HUES48 (cell line): ENCODE results near the gene TSPAN4.

ENCODE experiments used
- H3K27ac ChIP-seq: one replicate; pipeline ENCODE4 v1.7.0; 2013; ENCODE audit warnings: low read depth, low read length, inconsistent platforms
- H3K27me3 ChIP-seq: 2 replicates; pipeline ENCODE4 v1.6.1; 2013; ENCODE audit warnings: mild to moderate bottlenecking, low read length; ENCODE audit not compliant: control insufficient read depth, insufficient read depth
- H3K36me3 ChIP-seq: 2 replicates; pipeline ENCODE4 v1.6.1; 2013; ENCODE audit warnings: low read length; ENCODE audit not compliant: control insufficient read depth, insufficient read depth
- H3K4me1 ChIP-seq: 2 replicates; pipeline ENCODE4 v1.6.1; 2013; ENCODE audit warnings: mild to moderate bottlenecking, low read length; ENCODE audit not compliant: control insufficient read depth, insufficient read depth
- H3K4me3 ChIP-seq: 2 replicates; pipeline ENCODE4 v1.5.1; 2013; ENCODE audit warnings: mild to moderate bottlenecking, low read depth, low read length
- H3K9ac ChIP-seq: 2 replicates; pipeline ENCODE4 v1.6.1; 2013; ENCODE audit warnings: mild to moderate bottlenecking, low read depth, low read length, moderate library complexity
- H3K9me3 ChIP-seq: 2 replicates; pipeline ENCODE4 v1.6.1; 2013; ENCODE audit warnings: low read length; ENCODE audit not compliant: control insufficient read depth, insufficient read depth

The TSPAN4 gene

GRCh38 chr11:871472-871871, 28.8 kb downstream of the TSPAN4 start:
- no peak overlapping the region for H3K9ac ChIP-seq
- no peaks in the 10 kb centered on the region for H3K9me3 ChIP-seq
- H3K36me3 ChIP-seq, result peaks cover 18% of the 10 kb centered on the region; the same call in 1 of the 2 replicates

DNA sequence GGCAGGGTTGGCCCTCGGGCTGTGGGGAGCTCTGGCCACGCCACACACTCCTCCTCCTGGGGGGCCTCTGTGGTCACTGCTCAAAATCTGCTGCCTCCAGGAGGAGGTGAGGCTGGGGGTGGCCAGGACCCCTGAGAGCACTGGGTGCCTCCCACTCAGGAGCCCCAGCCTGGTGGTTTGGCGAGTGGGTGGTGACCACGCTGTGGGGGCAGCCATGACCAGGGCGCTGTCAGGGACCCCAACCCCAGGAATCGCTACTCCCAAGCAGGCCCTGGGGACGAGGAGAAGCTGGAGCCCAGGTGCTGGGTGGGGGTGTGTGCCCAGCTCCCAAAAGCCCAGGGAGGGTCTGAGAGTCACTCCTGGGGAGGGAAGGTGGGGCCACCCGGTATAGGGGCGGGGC, 30.1 kb downstream of the TSPAN4 start:
- no peak overlapping the region for H3K4me3 ChIP-seq
- no peak overlapping the region for H3K9ac ChIP-seq
- H3K27ac ChIP-seq, result no peak overlapping the region
- no peaks in the 10 kb centered on the region for H3K9me3 ChIP-seq
- H3K4me1 ChIP-seq, result no peaks in the 10 kb centered on the region
- peaks cover 17% of the 10 kb centered on the region; the same call in 1 of the 2 replicates for H3K36me3 ChIP-seq
- H3K27me3 ChIP-seq, result no peaks in the 10 kb centered on the region

More at GRCh38 chr11:871472-871871, 28.8 kb downstream of the TSPAN4 start:
- Histone ChIP-seq H3K4me3 (no peak overlapping the region), H3K27me3 (no peaks in the 10 kb centered on the region), H3K4me1 (no peaks in the 10 kb centered on the region), H3K27ac (no peak overlapping the region)

GRCh38 chr11:873706-874105, 31.1 kb downstream of the TSPAN4 start:
- no peak overlapping the region for H3K9ac ChIP-seq
- no peaks in the 10 kb centered on the region for H3K27me3 ChIP-seq
- no peak overlapping the region for H3K4me3 ChIP-seq
- H3K4me1 ChIP-seq, result no peaks in the 10 kb centered on the region
- peaks cover 17% of the 10 kb centered on the region; the same call in 1 of the 2 replicates for H3K36me3 ChIP-seq
- H3K27ac ChIP-seq, result no peak overlapping the region
- no peaks in the 10 kb centered on the region for H3K9me3 ChIP-seq

DNA sequence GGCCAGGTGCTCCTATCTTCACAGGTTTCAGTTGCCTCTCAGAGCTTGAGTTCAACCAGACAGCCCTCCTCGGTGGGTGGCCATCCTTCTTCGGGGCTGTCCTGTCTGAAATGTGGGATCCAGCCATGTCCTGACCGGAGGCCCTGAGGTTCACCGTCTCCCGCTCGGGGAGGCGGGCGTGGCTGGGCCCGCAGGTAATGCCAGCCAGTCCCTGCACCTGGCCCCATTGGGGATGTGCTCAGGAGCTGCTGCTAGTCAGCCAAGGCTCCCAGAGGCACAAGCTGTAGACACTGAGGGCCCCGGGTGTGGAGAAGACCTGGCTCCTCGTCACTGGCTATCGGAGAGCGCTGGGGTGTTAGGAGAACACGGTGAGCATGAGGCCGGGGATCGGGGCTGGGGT, 32.6 kb downstream of the TSPAN4 start:
- Histone ChIP-seq H3K4me3 (no peak overlapping the region), H3K4me1 (no peaks in the 10 kb centered on the region), H3K9me3 (no peaks in the 10 kb centered on the region), H3K36me3 (peaks cover 26% of the 10 kb centered on the region), H3K9ac (no peak overlapping the region), H3K27me3 (no peaks in the 10 kb centered on the region), H3K27ac (no peak overlapping the region)

DNA sequence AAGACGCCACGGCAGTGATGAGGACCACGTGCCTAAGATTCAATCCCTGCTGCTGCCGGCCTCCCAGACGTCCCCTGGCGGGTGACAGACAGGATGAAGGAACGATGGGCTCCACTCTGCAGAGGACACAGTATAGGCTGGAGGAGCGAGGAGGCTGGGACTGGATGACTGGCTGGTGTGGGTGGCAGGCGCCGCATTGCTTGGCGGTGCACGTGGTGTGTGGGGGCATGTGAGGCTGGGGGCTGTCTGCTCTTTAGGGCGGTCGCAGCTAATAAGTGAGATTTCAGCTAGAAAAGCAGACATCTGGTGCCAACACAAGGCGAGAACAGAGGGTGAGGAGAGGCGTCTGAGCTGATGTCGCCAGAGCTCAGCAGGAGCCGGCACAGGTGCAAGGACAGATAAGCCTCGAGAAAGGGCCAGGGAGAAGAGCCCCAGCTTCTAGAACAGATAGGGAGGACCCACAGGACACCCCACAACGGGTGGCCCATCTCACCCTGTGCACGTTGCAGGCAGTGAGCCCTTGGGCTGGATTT, 33.2 kb downstream of the TSPAN4 start:
- peaks cover 32% of the 10 kb centered on the region for H3K36me3 ChIP-seq
- no peaks in the 10 kb centered on the region for H3K4me1 ChIP-seq
- no peak overlapping the region for H3K4me3 ChIP-seq
- H3K9me3 ChIP-seq, result no peaks in the 10 kb centered on the region
- H3K9ac ChIP-seq, result no peak overlapping the region
- no peak overlapping the region for H3K27ac ChIP-seq
- no peaks in the 10 kb centered on the region for H3K27me3 ChIP-seq

- Histone ChIP-seq H3K4me1 (no peaks in the 10 kb centered on the region), H3K27me3 (no peaks in the 10 kb centered on the region), H3K36me3 (peaks cover 35% of the 10 kb centered on the region), H3K9ac (no peak overlapping the region), H3K27ac (no peak overlapping the region), H3K4me3 (no peak overlapping the region), H3K9me3 (no peaks in the 10 kb centered on the region)
These were observed 33.9 kb downstream of the TSPAN4 start for GRCh38 chr11:876545-876944.

- Histone ChIP-seq H3K9ac (no peak overlapping the region), H3K36me3 (peaks cover 41% of the 10 kb centered on the region), H3K27ac (no peak overlapping the region)
These were observed 34.9 kb downstream of the TSPAN4 start for GRCh38 chr11:877565-877964.

GRCh38 chr11:880447-880846, 37.8 kb downstream of the TSPAN4 start:
- H3K4me1 ChIP-seq, result no peaks in the 10 kb centered on the region
- peaks cover 46% of the 10 kb centered on the region for H3K36me3 ChIP-seq
- no peaks in the 10 kb centered on the region for H3K9me3 ChIP-seq
- H3K9ac ChIP-seq, result no peak overlapping the region
- no peak overlapping the region for H3K4me3 ChIP-seq
- no peak overlapping the region for H3K27ac ChIP-seq
- no peaks in the 10 kb centered on the region for H3K27me3 ChIP-seq

More at GRCh38 chr11:877565-877964, 34.9 kb downstream of the TSPAN4 start:
- Histone ChIP-seq H3K4me3 (no peak overlapping the region), H3K4me1 (no peaks in the 10 kb centered on the region), H3K27me3 (no peaks in the 10 kb centered on the region), H3K9me3 (no peaks in the 10 kb centered on the region)

DNA sequence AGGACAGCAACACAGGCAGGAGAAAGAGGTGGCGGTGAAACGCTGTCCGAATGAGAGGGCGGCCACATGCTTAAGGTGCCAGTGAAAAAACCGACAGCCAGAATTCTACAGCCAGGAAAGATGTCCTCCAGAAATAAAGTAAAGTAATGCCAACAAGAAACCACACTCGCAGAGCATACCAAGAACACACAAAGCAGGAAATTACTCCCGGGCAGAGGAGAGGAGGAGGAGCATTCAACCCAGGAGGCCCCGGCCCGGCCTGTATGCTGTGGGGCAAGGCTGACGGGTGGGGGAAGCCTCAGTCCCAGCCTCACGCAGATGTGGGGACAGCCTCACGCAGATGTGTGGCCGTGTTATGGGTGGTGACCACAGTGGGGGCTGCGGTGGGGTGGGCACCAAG, 39.9 kb downstream of the TSPAN4 start:
- H3K9me3 ChIP-seq, result no peaks in the 10 kb centered on the region
- no peak overlapping the region for H3K27ac ChIP-seq
- no peak overlapping the region for H3K4me3 ChIP-seq
- no peak overlapping the region for H3K9ac ChIP-seq
- no peaks in the 10 kb centered on the region for H3K27me3 ChIP-seq
- no peaks in the 10 kb centered on the region for H3K4me1 ChIP-seq
- H3K36me3 ChIP-seq, result peaks cover 52% of the 10 kb centered on the region

DNA sequence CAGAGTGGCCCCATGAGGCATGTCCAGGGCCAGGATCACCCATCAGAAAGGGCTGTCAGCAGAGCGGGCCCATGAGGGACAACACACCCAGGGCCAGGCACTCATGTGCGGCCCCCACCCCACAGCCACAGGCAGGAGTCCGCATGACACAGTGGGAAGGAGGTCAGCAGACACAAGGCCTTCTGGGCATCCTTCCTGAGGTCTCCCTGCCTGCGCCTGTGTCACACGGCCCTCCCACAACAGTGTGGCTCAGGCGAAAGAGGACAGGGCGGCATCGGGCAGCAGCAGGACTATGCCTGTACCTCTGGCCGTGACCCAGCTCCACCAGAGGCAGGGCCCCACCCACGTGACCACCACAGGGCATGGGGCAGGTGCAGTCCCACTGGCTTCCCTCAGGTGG, 40.9 kb downstream of the TSPAN4 start:
- Histone ChIP-seq H3K4me3 (no peak overlapping the region), H3K27me3 (no peaks in the 10 kb centered on the region), H3K4me1 (no peaks in the 10 kb centered on the region), H3K9me3 (no peaks in the 10 kb centered on the region), H3K9ac (no peak overlapping the region), H3K36me3 (peaks cover 60% of the 10 kb centered on the region), H3K27ac (no peak overlapping the region)

- Histone ChIP-seq H3K9me3 (no peaks in the 10 kb centered on the region), H3K27ac (no peak overlapping the region), H3K27me3 (no peaks in the 10 kb centered on the region), H3K9ac (no peak overlapping the region), H3K4me3 (no peak overlapping the region), H3K36me3 (peaks cover 54% of the 10 kb centered on the region), H3K4me1 (no peaks in the 10 kb centered on the region)
These were observed 42.0 kb downstream of the TSPAN4 start for GRCh38 chr11:884578-885070.
